ENCODE measurements around the gene RNASET2. TPM values are rescaled to one million over a fixed set of nuclear protein-coding genes. Genes with fewer than 3 reads are reported as not detected.

Gene RNASET2
- total RNA-seq, 3 donors from 2014 or later: 43.7 to 67.3 (median 49.4) TPM

DNA sequence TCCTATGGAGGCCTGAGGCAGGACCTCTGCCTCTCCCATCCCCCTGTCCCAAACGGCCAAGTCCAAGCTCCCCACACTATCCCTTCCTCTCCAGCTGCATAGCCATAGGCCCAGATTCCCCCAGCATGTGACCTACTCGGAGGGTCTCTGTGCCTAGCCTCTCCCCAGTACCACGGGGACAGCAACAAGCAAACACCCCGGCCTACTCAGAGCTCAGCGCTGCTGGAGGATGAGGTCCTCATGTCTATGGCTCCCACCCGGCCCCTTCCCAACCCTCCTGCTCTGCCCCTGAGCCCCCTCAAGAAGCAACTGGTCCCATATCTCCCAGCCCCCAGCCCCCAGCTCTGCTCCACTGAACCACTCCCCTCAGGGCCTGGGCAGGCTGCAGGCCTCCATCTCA is 24.2 kb downstream of the RNASET2 start:
- no peak overlapping the region for H3K4me3 Mint-ChIP-seq
- DNase-seq (no peak), ATAC-seq (no peak)
- peaks cover 49% of the 10 kb centered on the region for H3K36me3 Mint-ChIP-seq (ENCODE audit: insufficient read depth)
- no peaks in the 10 kb centered on the region for H3K27me3 Mint-ChIP-seq (ENCODE audit: low read depth)
- H3K9me3 Mint-ChIP-seq: no peaks in the 10 kb centered on the region
- H3K4me1 Mint-ChIP-seq (ENCODE audit: low read depth): peaks cover 34% of the 10 kb centered on the region

DNA sequence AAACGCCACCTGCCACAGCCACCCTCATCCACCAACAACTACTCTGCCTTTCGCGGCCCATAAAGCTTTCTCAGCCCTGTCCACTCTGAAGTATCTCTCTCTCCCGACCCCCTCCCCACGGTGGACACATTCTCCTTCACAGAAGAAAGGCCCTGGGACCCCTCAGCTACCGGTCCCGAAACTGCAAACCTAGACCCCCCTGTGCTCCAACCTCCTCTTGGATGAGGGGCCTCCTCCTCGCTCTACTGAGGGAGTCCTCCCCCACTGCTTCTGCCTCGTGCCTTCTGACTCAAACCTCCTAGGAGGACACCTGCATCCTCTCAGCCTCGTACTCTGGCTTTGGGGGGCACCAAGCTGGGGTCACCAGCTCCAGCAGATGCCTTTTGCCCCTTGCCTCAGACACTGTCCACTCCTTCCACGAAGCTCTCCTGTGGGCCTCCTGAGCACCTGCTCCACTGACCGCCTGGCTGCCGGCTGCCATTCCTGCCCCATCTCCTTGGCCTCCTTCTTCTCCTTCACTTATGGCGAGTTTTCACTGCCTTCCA is 24.9 kb downstream of the RNASET2 start:
- no peaks in the 10 kb centered on the region for H3K9me3 Mint-ChIP-seq
- DNase-seq (no peak), ATAC-seq (no peak)
- H3K27me3 Mint-ChIP-seq (ENCODE audit: low read depth): no peaks in the 10 kb centered on the region
- H3K4me3 Mint-ChIP-seq: no peak overlapping the region
- peaks cover 52% of the 10 kb centered on the region for H3K36me3 Mint-ChIP-seq (ENCODE audit: insufficient read depth)
- peaks cover 29% of the 10 kb centered on the region for H3K4me1 Mint-ChIP-seq (ENCODE audit: low read depth)

DNA sequence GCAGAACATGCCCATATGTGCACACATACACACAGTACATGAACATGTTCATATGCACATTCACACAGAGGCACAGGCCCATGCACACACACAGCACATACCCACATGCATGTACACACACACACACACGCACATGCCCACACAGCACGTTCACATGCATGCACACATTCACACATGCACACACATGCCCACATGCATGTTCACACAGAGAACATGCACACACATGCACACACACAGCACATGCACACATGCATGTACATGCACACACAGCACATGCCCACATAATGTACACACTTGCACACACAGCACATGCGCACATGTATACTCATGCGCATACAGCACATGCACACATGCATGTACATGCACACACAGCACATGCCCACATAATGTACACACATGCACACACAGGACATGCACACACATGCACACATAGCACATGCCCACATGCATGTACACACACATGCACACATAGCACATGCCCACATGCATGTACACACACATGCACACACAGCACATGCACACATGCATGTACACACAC is 25.9 kb downstream of the RNASET2 start:
- ATAC-seq: no peak
- peaks cover 52% of the 10 kb centered on the region for H3K36me3 Mint-ChIP-seq (ENCODE audit: insufficient read depth)
- peaks cover 24% of the 10 kb centered on the region for H3K4me1 Mint-ChIP-seq (ENCODE audit: low read depth)
- no peaks in the 10 kb centered on the region for H3K27me3 Mint-ChIP-seq (ENCODE audit: low read depth)
- H3K4me3 Mint-ChIP-seq: no peak overlapping the region
- DNase-seq: no peak
- no peaks in the 10 kb centered on the region for H3K9me3 Mint-ChIP-seq

DNA sequence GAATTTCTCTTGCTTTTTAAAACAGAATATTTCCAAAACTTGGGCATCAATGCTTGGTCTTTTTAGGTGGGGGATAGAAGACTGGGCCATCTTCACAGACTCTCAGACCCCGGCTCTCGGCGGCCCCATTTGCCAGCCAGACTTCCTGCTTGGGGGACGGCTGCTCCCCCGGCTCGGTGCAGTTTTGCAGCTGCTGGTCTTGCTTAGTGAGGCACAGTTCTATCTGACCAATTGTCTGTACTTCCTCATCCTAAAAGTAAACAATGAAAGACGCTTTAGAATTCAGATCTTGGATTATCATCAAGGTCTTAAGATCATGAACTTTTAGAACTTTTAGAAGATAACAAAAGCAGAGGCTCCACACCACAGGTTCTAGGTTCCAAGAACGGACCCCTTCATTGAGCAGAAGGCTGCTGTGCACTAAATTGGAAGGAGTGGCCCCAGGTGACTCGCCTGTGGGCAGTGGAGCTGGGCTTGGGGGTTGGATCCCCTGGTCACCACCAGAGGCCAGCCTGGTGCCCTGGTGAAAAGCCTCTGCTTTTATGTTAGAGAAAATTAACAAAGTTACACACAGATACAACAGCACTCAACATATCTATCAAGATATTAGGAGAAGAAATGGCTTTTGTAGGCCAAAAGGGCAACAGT is 26.7 kb downstream of the RNASET2 start:
- ATAC-seq: no peak
- no peaks in the 10 kb centered on the region for H3K9me3 Mint-ChIP-seq
- H3K4me3 Mint-ChIP-seq: no peak overlapping the region
- H3K36me3 Mint-ChIP-seq (ENCODE audit: insufficient read depth): peaks cover 50% of the 10 kb centered on the region
- no peaks in the 10 kb centered on the region for H3K27me3 Mint-ChIP-seq (ENCODE audit: low read depth)
- H3K4me1 Mint-ChIP-seq (ENCODE audit: low read depth): peaks cover 22% of the 10 kb centered on the region
- no peak for DNase-seq

- no peak overlapping the region for H3K4me3 Mint-ChIP-seq
- H3K4me1 Mint-ChIP-seq (ENCODE audit: low read depth): peaks cover 22% of the 10 kb centered on the region
- ATAC-seq: no peak
- no peak for DNase-seq
- H3K36me3 Mint-ChIP-seq (ENCODE audit: insufficient read depth): peaks cover 45% of the 10 kb centered on the region
- H3K9me3 Mint-ChIP-seq: no peaks in the 10 kb centered on the region
- H3K27me3 Mint-ChIP-seq (ENCODE audit: low read depth): no peaks in the 10 kb centered on the region
These were observed 27.5 kb downstream of the RNASET2 start for GRCh38 chr6:166928644-166929541.

- H3K4me3 Mint-ChIP-seq: no peak overlapping the region
- DNase-seq (no peak), ATAC-seq (no peak)
- no peaks in the 10 kb centered on the region for H3K27me3 Mint-ChIP-seq (ENCODE audit: low read depth)
- peaks cover 43% of the 10 kb centered on the region for H3K36me3 Mint-ChIP-seq (ENCODE audit: insufficient read depth)
- peaks cover 22% of the 10 kb centered on the region for H3K4me1 Mint-ChIP-seq (ENCODE audit: low read depth)
- no peaks in the 10 kb centered on the region for H3K9me3 Mint-ChIP-seq
These were observed 28.3 kb downstream of the RNASET2 start for GRCh38 chr6:166927935-166928643.

GRCh38 chr6:166927240-166927934 is 29.0 kb downstream of the RNASET2 start:
- Mint-ChIP-seq H3K4me3 (no peak overlapping the region), H3K36me3 (ENCODE audit: insufficient read depth) (peaks cover 38% of the 10 kb centered on the region), H3K9me3 (no peaks in the 10 kb centered on the region), H3K4me1 (ENCODE audit: low read depth) (peaks cover 20% of the 10 kb centered on the region), H3K27me3 (ENCODE audit: low read depth) (no peaks in the 10 kb centered on the region)
- DNase-seq (no peak), ATAC-seq (no peak)

DNA sequence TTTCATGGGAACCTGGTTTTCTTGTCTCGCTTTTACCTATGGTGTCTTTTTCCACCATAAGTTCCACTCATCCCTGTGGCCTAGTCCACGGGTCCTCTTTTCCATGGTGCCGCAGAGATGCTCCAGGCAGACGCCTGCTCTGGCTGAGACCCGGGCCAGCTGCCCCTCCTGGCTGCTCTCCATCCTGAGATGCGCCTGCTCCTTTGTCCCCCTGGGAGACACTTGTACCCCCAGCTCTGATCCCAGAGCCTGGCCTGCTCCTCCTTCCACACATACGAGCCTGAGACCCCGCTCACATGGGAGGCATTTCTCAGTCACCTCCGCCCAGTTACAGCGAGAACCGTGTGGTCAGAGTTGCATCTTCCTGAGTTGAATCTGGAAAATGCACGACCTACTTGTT is 29.6 kb downstream of the RNASET2 start:
- ATAC-seq (no peak), DNase-seq (no peak)
- H3K4me1 Mint-ChIP-seq (ENCODE audit: low read depth): peaks cover 16% of the 10 kb centered on the region
- no peak overlapping the region for H3K4me3 Mint-ChIP-seq
- H3K9me3 Mint-ChIP-seq: no peaks in the 10 kb centered on the region
- peaks cover 34% of the 10 kb centered on the region for H3K36me3 Mint-ChIP-seq (ENCODE audit: insufficient read depth)
- no peaks in the 10 kb centered on the region for H3K27me3 Mint-ChIP-seq (ENCODE audit: low read depth)

DNA sequence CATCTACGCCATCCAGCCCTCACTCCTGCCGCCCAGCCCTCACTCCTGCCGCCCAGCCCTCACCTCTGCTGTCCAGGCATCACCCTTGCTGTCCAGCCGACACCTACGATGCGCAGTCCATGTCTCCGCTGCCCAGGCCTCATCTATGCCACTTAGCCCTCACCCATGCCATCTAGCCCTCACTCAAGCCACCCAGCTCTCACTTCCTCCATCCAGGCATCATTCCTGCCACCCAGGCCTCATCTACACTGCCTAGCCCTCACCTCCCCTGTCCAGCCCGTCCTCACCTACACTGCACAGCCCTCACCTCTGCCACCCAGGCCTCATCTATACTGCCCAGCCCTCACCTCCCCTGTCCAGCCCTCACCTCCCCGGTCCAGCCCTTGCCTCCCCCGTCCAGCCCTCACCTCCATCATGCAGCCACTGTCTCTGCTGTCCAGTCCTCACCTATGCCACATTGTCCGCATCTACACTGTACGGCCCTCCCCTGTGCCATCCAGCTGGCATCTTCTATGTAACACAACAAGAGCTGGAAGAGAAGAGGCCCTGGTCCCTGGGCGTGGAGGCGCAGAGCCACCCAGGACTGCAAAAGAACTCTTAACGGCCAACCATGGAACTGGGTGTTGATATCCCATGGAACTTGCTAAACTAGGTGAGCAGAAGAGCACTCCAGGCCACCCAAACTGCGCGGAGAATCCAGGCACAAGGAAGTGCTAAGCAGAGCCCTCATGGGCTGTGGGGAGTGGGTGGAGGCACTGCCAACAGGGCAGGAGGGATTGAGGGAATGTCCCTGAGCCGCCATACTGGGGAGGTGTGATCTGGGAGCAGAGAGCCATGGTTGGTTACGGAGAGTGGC is 31.0 kb downstream of the RNASET2 start:
- Mint-ChIP-seq H3K36me3 (ENCODE audit: insufficient read depth) (peaks cover 23% of the 10 kb centered on the region), H3K4me3 (no peak overlapping the region)
- ATAC-seq: no peak

DNA sequence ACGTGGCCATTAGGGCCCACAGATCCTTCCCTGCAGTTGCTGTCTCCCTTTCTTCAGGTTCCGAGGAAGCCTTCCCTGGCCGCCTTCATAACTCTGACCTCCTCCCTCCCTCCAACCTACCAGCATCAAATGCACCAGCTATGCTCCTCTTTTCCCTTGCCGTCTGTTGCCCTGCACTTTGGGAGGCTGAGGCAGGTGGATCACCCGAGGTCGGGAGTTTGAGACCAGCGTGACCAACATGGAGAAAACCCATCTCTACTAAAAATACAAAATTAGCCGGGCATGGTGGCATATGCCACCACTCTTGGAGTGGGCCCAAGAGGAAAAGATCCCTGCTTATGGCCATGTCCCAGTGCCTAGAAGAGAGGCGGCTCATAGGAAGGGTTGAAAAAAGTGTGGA is 31.8 kb downstream of the RNASET2 start:
- Mint-ChIP-seq H3K4me3 (no peak overlapping the region), H3K9me3 (no peaks in the 10 kb centered on the region), H3K4me1 (ENCODE audit: low read depth) (no peaks in the 10 kb centered on the region), H3K36me3 (ENCODE audit: insufficient read depth) (peaks cover 20% of the 10 kb centered on the region), H3K27me3 (ENCODE audit: low read depth) (no peaks in the 10 kb centered on the region)
- ATAC-seq (no peak), DNase-seq (no peak)

More for the DNA sequence above, 31.0 kb downstream of the RNASET2 start:
- Mint-ChIP-seq H3K27me3 (ENCODE audit: low read depth) (no peaks in the 10 kb centered on the region), H3K4me1 (ENCODE audit: low read depth) (peaks cover 5% of the 10 kb centered on the region), H3K9me3 (no peaks in the 10 kb centered on the region)
- DNase-seq: no peak

- DNase-seq: no peak
- peaks cover 10% of the 10 kb centered on the region for H3K36me3 Mint-ChIP-seq (ENCODE audit: insufficient read depth)
- no peak overlapping the region for H3K4me3 Mint-ChIP-seq
These were observed 33.4 kb downstream of the RNASET2 start for GRCh38 chr6:166922937-166923336.

GRCh38 chr6:166921570-166921969 is 34.8 kb downstream of the RNASET2 start:
- H3K27me3 Mint-ChIP-seq (ENCODE audit: low read depth): no peaks in the 10 kb centered on the region
- H3K4me1 Mint-ChIP-seq (ENCODE audit: low read depth): no peaks in the 10 kb centered on the region
- H3K4me3 Mint-ChIP-seq: no peak overlapping the region
- ATAC-seq: no peak
- DNase-seq: no peak
- H3K36me3 Mint-ChIP-seq (ENCODE audit: insufficient read depth): no peaks in the 10 kb centered on the region
- no peaks in the 10 kb centered on the region for H3K9me3 Mint-ChIP-seq

More at GRCh38 chr6:166922937-166923336, 33.4 kb downstream of the RNASET2 start:
- no peak for ATAC-seq
- H3K27me3 Mint-ChIP-seq (ENCODE audit: low read depth): no peaks in the 10 kb centered on the region
- H3K4me1 Mint-ChIP-seq (ENCODE audit: low read depth): no peaks in the 10 kb centered on the region
- H3K9me3 Mint-ChIP-seq: no peaks in the 10 kb centered on the region

DNA sequence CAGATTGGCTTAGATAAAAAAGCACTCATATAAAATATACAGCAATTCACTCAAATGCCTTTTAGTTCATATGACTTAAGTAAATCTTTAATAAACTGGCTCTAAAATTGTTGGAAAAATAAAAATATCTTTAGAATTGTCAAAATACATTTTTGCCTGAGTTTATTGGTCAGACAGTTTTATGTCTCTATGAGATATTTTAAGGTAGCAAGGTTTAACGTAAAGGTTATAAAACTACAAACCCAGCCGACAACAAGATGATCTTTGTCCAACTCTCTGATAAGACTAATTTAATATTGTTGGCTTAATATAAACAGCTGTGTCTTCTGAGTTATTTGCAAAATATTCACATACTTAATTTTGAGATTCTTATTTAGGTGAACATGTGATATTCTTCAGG is 39.5 kb downstream of the RNASET2 start:
- no peak overlapping the region for H3K4me3 Mint-ChIP-seq
- ATAC-seq (no peak), DNase-seq (no peak)
- H3K9me3 Mint-ChIP-seq: no peaks in the 10 kb centered on the region
- H3K27me3 Mint-ChIP-seq (ENCODE audit: low read depth): no peaks in the 10 kb centered on the region
- H3K36me3 Mint-ChIP-seq (ENCODE audit: insufficient read depth): peaks cover 7% of the 10 kb centered on the region
- no peaks in the 10 kb centered on the region for H3K4me1 Mint-ChIP-seq (ENCODE audit: low read depth)

Measured in activated T-cell treated with anti-CD3 and anti-CD28 coated beads, Interleukin-2, amount 50 U/mL, for 4 hours (primary cell).